ENCODE data around the gene NSG1.

The NSG1 gene

GRCh38 chr4:4396628-4397440 lies 9.9 kb downstream of the NSG1 start:
- no peak for DNase-seq

GRCh38 chr4:4397441-4397819 lies 10.5 kb downstream of the NSG1 start:
- no peak for DNase-seq

DNA sequence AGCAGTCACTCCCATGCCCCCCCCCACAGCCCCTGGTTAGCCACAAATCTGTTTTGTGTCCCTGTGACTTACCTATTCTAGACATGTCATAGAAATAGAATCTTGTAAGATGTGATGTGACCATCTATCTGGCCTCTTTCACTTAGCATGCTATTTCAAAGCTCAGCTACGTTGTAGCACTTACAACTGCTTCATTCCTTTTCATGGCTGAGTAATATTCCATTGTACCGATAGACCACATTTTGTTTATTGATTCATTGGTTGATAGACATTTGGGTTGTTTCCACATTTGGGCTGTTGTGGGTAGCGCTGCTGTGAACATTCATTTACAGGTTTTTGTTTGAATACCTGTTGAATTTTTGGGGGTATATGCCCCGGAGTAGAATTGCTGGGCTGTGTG lies 11.5 kb downstream of the NSG1 start:
- no peak for DNase-seq

GRCh38 chr4:4401036-4401435 lies 14.1 kb downstream of the NSG1 start:
- no peak for DNase-seq

DNA sequence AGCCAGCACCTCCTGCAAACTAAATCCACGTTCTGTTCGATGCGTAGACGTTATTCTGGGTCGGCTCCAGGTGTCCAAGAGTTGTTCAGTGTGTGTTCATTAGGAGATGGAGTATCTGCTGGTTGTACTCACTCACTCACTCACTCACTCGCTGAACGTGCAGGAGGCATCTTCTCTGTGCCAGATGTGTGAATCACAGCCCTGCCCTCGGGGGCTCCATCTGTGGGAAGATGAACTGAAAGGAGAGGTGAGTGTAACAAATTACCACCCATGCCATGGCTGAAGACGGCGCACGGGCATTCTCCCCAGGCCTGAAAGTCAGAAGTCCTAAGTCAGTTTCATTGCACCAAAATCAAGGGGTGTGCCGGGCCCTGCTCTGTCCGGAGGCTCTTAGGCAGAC lies 16.1 kb downstream of the NSG1 start:
- no peak for DNase-seq

GRCh38 chr4:4405358-4405962 lies 18.6 kb downstream of the NSG1 start:
- no peak for DNase-seq

DNA sequence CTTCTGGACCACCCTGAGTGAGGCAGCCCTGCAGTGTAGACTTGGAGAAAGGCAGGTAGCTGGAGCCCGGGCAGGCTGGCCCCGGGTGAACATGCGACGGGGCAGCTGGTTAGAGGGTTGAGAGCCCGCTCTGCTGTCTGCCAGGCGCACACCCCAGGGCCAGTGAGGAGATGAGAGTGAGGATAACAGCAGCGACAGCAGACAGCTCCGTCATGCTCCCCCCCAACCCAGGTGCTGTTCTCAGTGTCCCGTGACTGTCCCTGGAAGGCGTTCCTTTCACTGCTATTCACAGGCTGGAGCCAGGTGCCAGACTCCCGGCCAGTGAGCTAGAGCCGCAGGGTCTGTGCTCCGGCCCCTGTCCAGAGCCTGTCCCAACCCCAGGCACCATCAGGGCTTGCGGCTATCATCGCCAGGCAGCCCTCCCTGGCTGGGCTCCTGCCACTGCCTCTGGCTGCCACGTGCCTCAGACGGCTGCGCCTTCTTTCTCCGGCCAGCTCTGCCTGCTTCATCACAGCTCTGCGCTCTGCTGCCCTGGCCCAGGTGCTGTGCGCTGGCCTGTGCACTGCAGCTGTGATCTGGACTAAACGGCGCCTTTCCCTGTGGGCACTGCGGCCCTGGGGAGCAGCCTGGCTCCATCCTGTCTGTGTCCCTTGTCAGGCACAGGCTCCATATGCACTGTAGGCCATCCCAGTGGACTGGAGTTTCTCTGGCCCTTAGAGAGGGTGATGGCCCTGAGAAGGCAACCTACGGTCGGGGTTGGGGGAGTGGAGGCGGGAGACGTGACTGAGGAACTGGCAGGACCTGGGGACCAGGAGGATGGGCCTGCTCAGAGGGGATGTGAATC lies 19.8 kb downstream of the NSG1 start:
- DNase-seq, result no peak

DNA sequence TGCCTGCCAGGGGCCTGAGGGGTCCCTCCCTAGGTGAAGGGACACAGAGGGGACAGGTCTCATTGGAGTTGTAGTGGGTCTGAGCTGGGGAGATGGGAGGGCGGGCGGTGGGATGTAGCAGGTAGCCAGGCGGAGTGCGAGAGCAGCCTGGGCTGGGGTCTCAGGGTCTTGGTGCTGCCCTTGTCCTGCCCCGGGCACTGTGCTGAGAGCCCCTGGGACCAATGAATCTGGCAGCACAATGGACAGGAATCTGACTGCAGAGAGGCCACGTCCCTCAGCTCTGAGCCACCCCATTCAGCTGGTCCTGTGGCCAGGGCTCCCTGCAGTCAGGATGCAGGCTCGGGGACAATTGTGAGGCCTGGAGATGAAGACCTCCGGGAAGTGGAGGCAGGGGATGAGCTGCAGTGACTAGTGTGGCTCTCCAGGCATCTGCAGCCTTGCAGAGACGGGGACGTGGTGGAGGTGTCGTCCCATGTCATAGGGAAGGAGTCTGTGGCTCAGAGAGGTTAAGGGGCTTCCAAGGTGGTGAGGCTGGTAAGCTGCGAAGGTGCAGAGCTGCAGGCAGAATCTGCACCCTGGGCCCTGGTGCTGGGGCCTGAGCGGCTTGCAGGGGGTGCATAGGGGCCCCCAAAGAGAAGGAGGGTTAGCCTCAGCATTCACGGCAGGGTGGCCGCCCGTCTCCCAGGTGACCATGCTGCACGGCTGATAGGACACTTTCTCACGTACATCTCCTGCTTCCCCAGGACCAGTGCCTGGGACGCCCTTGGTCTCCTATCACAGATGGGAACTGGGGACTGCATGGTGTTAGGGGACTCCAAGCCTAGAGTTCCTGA lies 20.6 kb downstream of the NSG1 start:
- DNase-seq, result no peak

DNA sequence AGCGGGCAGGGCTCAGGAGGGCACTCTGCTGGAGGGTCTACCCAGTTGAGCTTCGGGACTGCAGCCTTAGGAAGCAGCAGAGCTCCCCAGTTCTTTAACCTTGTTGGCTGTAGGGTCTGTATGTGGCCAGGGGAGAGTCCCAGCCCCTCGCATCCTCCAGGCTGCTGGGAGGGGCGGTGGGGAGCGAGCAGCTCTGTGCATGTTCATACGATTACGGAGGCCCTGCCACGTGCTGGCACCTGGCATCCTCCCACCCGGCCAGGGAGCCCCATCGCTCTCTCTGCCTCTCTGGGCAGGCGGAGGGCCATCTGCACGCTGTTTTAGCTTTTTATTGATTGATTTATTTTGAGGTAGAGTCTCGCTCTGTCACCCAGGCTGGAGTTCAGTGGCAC lies 21.2 kb downstream of the NSG1 start:
- no peak for DNase-seq

- no peak for DNase-seq
Measured at GRCh38 chr4:4408576-4409335, 21.9 kb downstream of the NSG1 start.

- DNase-seq, result no peak
Measured at GRCh38 chr4:4409416-4410115, 22.7 kb downstream of the NSG1 start.

- no peak for DNase-seq
Measured at GRCh38 chr4:4410271-4410670, 23.4 kb downstream of the NSG1 start.

DNA sequence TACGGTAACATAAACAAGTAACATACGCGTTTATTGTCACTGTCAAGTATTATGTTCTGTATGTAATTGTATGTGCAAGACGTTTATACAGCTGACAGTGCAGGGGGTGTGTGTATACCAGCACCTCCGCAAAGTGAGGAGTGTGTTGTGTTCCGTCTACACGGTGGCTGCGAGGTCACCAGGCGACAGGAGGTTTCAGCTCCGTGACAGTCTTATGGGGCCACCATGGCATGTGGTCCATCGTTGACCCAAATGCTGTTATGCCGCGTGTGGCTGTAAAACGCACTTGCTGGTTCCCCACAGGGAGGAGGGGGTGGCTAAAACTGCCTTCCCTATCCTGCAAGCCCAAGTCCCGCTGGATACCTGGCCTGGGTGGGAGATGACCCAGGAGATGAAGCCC lies 25.0 kb downstream of the NSG1 start:
- DNase-seq, result no peak

DNA sequence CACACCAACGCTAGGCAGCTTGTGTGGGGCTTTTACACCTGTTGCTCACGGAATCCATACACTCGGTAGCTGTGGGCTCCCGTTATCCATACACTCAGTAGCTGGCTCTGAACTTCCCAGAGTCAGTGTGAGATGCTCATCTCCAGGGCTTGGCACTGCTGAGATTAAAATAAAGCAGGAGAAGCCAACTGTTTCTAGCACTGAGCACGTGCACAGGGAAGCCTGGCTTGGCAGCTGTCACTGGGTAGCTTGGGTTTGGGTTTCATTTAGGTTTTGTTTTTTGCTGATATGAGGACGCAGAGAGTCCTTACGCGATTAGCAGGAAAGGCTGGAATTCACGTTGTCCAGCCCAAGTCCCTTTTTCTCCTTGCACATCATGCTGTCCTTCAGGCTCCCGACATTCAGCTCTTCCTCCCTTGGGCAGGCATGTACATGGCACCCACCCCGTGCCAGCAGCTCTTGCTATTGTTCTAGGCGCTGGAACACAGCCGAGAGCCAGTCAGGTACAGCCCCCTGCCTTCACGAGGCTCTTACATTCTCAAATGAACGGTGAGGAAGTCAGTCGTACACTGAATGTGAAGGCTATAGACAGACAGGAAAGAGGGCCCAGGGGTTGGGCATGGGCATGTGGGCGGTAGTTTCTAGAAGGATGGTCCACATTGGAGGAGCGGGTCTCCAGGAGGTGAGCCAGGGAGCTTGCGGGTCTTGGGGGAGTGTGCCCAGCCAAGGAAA lies 25.9 kb downstream of the NSG1 start:
- DNase-seq, result no peak

GRCh38 chr4:4413373-4413725 lies 26.4 kb downstream of the NSG1 start:
- DNase-seq, result no peak

DNA sequence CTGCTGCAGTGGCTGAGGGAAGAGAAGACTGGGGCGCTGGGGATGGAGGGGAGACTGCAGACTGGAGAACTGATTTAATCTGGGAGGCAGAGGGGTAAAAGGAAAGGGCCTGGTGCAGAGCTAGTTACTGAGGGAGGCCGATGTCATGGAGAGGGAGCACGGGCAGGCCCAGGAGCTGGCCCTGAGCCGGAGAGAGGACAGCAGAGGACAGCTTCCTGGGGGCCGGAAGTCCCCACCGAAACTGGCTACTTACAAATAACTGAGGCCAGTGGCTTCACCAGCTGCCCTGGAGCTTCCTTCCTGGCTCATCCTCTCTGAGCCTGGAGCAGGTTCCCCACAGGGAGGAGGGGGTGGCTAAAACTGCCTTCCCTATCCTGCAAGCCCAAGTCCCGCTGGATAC lies 26.9 kb downstream of the NSG1 start:
- no peak for DNase-seq

DNA sequence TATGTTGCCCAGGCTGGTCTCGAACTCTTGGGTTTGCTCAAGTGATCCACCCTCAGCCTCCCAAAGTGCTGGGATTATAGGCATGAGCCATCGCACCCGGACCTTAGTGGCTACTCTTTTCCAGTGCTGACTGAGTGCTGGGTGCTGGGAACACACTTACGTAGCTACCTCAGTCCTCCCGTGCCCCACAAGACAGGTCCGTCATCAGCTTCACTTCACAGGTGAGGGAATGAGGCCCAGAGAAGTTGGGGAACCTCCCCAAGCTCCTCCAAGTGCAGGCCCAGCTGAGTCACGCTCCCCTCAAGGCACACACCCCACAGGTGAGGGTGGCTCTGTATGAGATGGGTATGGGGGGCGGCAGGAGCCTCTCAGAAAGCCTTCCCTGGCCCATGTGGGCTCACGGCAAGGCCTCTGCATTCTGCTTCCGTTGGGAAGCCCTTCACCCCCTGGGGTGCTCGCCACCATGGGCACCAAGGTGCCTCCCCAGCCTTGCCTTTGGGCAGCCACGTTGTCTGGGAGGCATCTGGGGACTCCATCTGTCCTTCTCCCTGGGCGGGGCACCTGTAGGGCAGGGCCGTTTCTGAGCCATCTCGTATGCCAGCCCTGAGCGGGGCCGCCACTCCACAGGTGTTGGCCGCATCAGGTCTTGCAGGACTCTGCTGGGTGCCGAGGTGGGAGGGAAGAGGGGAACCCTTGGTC lies 28.4 kb downstream of the NSG1 start:
- no peak for DNase-seq

GRCh38 chr4:4415806-4416805 lies 29.2 kb downstream of the NSG1 start:
- peak; percentile 68 for DNase-seq

GRCh38 chr4:4416981-4417380 lies 30.1 kb downstream of the NSG1 start:
- DNase-seq, result peak; percentile 19

Data from DMS79 treated with DMSO at 0.1 percent for 48 hours (cell line).